Bronchial epithelial cell (primary cell): ENCODE results near the gene TNFAIP3. TPM values are rescaled to one million over a fixed set of nuclear protein-coding genes. Genes with fewer than 3 reads are reported as not detected.

Source experiments
- DNase-seq: peaks from one replicate; pipeline ENCODE4 v3.0.0-alpha.2; 2010; ENCODE audit warnings: low read depth
- FAIRE-seq: peaks from 2 replicates; lab custom pipeline; 2011; peaks lifted over from hg19 to GRCh38; lab: Jason Lieb, UNC
- H3K27me3 ChIP-seq: 2 replicates; pipeline ENCODE4 v1.5.1; 2011; ENCODE audit warnings: low read length; ENCODE audit not compliant: control insufficient read depth, insufficient read depth
- H3K36me3 ChIP-seq: 2 replicates; pipeline ENCODE4 v1.5.1; 2011; ENCODE audit warnings: low read length; ENCODE audit not compliant: control insufficient read depth, insufficient read depth
- H3K4me3 ChIP-seq: 2 replicates; pipeline ENCODE4 v1.5.1; 2011; ENCODE audit warnings: mild to moderate bottlenecking, low read depth, low read length, control low read depth
- CTCF ChIP-seq: IDR thresholded peaks from 2 replicates; pipeline ENCODE4 v1.5.1; 2011; ENCODE audit warnings: mild to moderate bottlenecking, moderate library complexity, low read length, control low read depth, inconsistent platforms; ENCODE audit not compliant: insufficient read depth, severe bottlenecking
- total RNA-seq: library from RNA; depleted of rRNA; stranded (reverse); fragments of >200 nt; gene quantifications from 2 replicates; pipeline ENCODE4 v1.2.1, GENCODE V29; 2014

The TNFAIP3 gene
- total RNA-seq, 1 donor from 2014 or later, result 2.1 TPM

- no peaks in the 10 kb centered on the region for H3K27me3 ChIP-seq
- DNase-seq (no peak), FAIRE-seq (no peak)
- TF ChIP-seq CTCF, result no peak
- no peak overlapping the region for H3K4me3 ChIP-seq
- H3K36me3 ChIP-seq, result no peaks in the 10 kb centered on the region
Measured at GRCh38 chr6:137911675-137912191, 44.7 kb downstream of the TNFAIP3 start.

GRCh38 chr6:137912813-137913212 is 45.8 kb downstream of the TNFAIP3 start:
- no peak overlapping the region for H3K4me3 ChIP-seq
- no peaks in the 10 kb centered on the region for H3K27me3 ChIP-seq
- no peaks in the 10 kb centered on the region for H3K36me3 ChIP-seq
- TF ChIP-seq CTCF, result no peak
- DNase-seq (no peak), FAIRE-seq (no peak)

- Histone ChIP-seq H3K4me3 (no peak overlapping the region), H3K36me3 (no peaks in the 10 kb centered on the region), H3K27me3 (no peaks in the 10 kb centered on the region)
- DNase-seq, result no peak
- TF ChIP-seq CTCF, result no peak
- FAIRE-seq, result no peak
Measured at GRCh38 chr6:137913434-137913833, 46.4 kb downstream of the TNFAIP3 start.

GRCh38 chr6:137913996-137914529 is 47.0 kb downstream of the TNFAIP3 start:
- Histone ChIP-seq H3K36me3 (no peaks in the 10 kb centered on the region), H3K4me3 (no peak overlapping the region), H3K27me3 (no peaks in the 10 kb centered on the region)
- DNase-seq (no peak), FAIRE-seq (no peak)
- TF ChIP-seq CTCF, result no peak

- no peak for TF ChIP-seq CTCF
- Histone ChIP-seq H3K4me3 (no peak overlapping the region), H3K36me3 (no peaks in the 10 kb centered on the region), H3K27me3 (no peaks in the 10 kb centered on the region)
- DNase-seq, result no peak
- FAIRE-seq, result no peak
Measured at GRCh38 chr6:137914530-137915193, 47.6 kb downstream of the TNFAIP3 start.
